Transverse colon (tissue), 3 donors: Measurements from ENCODE around the gene TNFAIP8L3.

Experiments
- CTCF ChIP-seq, 5 experiments: fragments of 200-600 bp in 3 of 5; fragments of 450-650 bp in 2 of 5; sonication (generic) in 3 of 5; IDR thresholded peaks; 1 replicate in 2 of 5; 2 replicates in 3 of 5; pipeline ENCODE4 v1.5.1; 2016 to 2017; ENCODE audit warnings: antibody characterized with exemption in 5 of 5, inconsistent platforms in 3 of 5, mild to moderate bottlenecking in 2 of 5, moderate library complexity in 1 of 5
- POLR2A ChIP-seq: fragments of 450-650 bp; IDR thresholded peaks from one replicate; pipeline ENCODE4 v1.6.1; 2016; ENCODE audit warnings: antibody characterized with exemption, mild to moderate bottlenecking, moderate library complexity

- TF ChIP-seq CTCF (IDR thresholded peaks at IDR 0.05) (no peak), POLR2A (no peak)
Observed at GRCh38 chr15:51065781-51066180, 28.9 kb downstream of the TNFAIP8L3 start.
